Measurements from ENCODE around the gene NT5C3B.

The NT5C3B gene

DNA sequence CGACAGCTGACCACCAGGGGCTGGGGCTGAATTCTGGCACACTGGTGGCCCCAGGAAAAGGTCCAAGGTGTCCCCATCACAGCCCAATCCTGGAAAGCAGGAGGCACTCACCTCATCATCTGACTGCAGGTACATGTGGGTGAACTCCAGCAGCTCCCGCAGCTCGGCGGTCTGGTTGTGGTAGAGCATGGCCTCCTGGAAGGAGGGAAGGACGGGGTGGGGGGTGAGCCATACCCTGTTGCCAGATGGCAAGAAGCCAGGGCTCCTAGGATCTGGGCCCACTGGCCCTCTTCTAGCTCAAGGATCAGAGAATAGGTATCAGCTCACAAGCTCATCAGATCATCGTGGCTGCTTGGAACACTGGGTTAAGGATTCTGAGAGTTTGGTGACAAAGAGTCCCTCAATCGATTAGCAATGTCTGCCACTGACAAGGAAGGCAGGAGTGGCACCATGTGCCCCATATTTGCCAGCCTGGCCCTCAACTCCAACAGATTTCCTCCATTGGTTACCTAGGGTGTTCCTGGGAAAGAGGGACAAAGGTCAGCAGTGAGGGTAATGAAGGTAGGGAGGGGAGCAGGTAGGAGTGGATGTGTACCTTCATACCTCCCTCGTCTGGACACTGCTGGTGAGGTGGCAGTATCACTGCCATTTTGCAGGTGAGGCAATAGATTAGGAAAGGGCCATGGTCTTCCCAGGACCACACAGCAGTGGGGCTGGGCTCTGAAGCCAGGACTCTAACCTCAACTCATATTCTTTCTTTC is 29.2 kb downstream of the NT5C3B start:
- no peak for DNase-seq

DNA sequence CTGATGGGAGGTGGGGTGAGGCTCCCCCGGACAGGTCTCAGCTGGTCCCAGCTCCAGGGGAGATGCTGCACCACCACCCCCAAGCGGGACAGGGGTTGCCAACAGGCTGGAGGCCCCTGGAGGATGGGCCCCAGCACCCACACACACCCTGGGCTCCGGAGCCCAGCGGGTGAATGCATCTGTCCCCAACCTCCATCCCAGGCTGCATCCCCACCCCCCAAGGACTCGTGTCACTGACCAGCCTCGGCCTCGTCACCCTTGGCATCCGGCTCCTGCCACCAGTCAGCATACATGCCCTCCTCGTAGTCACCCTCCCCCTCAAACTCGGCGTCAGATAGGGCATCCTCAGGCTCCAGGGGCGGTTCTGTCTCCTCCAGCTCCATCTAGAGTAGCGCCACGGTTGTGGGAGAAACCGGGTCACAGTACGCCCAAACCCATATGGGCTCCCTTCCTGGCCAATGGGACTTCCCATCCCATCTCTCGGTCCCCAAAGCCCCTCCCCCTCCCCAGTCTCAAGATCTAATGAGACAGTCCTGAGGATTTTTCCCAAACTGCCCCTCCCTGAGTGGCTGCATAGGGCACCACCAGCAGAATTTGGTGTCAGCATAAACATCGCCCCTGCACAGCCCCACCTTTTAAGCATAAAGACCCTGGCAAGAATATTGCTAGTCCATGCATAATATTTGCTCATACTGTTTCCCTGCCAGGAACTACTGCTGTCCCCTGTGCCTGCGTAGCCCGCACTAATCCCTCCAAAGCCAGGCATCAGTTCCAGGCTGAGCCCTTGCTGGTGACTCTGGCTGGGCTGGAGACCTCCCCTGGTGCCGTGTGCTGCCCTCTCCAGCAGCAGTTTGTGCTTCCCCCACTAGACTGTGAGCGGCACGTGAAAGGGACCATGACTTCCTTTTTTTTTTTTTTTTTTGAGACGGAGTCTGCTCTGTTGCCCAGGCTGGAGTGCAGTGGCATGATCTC is 32.7 kb downstream of the NT5C3B start:
- DNase-seq = no peak

DNA sequence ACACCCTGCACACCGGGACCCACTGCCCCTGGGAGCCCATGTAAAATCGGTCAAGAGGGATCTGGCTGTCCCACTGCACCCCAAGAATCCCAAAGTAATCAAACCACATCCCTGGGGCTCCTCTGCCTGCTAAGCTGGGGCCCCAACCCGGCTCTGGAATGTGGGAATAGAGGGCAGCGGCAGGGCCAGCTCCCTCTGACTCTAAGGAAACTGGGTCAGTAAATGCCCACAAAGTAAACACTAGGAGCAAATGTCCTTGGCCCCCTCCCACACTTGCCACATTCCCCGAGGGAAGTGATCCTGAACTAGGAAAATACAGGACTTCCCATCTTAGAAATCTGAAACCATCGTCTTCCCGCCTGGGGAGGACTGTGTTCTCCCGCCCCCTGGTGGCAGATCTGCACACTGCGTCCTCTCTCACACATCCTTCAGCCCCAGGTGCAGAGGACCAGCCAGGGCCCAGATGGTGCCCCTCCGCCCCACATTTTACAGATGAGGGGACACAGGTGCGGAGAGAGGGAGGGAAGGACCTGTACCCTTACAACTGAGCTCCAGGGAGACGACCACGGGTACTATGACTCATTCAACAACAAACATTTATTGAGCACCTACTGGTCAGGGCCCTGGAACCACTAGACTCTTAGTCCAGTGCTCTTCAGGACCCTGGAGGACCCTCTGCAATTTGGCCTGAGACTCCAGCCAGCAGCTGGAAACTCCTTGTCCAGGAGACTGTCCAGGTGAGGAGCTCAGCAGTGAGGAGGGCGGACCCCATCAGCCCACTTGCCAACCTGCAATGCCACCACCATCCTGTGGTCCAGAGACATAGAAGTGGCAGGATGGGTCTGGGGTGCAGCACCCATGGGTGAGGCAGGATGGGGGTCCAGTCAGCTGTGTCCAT is 34.4 kb downstream of the NT5C3B start:
- DNase-seq = peak; percentile 80 to 84

DNA sequence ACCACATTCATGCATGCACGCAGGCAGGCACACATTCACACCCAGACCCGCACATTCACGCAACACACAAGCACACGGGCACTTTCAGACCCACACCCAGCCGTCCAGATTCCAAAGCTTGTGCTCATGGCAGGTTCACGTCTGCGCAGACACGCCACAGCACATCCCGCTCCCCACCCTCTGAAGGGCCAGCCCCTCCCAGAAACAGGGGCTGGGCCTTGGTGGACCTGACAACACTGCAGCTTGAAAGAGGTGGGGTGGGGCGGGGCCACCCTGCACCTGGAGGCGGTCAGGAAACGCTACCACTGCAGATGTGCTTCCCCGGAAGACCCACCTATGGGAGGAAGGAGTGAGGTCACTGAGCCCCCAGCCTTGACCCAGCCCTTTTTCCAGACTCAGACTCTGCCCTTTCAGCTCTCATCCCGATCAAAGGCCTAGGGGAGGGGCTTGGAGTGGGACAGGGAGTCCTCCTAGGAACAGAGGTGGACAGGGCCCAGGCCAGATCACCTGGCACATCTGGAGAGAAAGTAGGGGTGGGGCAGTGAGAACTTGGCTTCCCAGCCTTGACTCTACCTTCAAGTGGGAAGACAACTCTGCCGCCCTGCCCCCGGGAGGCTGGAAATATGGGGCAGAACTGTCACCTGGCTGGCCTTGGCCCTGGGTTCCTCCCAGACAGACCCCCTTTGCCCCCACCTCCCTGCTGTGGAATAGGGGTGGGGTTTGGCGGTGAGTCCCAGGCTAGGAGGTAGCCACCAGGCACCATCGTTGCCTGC is 35.2 kb downstream of the NT5C3B start:
- DNase-seq = no peak

DNA sequence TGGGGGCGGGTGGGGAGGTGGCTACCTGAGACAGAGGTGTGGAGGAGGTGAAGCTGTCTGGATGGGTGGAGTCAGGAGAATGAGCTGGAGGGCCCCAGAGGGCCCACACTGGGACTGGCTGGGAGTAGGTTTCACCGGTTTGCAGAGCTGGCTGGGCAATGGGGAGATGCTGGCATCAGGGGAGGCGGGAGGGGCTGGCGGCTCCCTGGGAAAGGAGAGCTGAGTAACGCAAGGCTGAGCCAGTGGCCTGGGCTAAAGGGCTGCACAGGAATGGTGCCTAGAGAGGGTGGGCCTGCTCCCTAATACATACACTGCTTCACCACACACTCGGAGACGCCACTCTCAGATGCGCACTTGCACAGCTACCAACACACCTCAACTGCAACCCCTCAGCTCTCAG is 36.7 kb downstream of the NT5C3B start:
- no peak for DNase-seq

DNA sequence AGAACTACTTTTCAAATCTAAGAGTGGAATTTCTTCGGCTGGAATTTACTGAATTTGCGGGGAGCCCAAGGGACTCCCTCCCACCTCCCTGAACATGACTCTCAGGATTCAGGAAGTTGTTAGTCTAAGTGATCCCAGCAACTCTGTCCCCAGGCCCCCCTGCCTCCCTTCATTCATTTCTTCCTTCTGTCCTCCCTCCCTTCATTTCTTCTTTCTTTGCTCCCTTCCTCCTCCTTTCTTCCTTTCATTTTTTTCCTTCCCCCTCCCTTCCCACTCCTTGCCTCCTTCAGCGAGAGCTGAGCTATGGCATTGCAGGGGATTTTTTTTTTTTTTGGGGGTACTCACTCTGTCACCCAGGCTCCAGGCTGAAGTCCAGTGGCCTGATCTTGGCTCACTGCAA is 38.7 kb downstream of the NT5C3B start:
- no peak for DNase-seq

DNA sequence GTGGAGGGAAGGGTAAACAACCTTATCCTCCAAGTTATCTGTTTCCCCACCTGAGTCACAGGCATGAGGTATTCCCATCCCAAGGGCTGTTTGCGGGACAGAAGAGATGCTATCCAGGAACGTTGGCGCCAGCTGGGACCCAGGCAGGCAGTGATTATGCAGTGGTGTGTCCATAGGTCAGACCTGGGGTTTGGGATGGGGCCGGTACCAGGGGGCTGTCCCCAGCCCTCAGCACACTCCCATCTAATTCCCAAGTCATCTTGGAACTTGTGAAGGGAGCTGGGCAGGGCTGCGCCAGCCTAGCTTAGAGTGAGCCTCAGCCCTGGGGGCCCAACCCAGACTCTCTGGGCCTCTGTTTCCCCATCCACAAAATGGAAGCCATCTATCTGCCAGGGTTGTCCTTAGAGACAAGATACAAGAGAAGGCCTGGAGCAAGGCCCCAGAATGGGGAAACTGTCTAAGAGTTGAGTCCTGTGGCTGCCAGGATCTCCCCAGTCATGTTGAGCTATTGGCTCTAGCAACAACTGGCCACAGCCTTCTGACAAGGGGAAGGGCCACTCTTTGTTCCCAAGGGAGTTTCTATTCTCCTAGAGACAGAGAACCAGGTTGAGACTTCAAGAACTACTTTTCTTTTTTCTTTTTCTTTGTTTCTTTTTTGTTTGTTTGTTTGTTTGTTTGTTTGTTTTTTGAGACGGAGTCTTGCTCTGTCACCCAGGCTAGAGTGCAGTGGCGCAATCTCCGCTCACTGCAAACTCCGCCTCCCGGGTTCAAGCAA is 39.7 kb downstream of the NT5C3B start:
- DNase-seq = no peak

DNA sequence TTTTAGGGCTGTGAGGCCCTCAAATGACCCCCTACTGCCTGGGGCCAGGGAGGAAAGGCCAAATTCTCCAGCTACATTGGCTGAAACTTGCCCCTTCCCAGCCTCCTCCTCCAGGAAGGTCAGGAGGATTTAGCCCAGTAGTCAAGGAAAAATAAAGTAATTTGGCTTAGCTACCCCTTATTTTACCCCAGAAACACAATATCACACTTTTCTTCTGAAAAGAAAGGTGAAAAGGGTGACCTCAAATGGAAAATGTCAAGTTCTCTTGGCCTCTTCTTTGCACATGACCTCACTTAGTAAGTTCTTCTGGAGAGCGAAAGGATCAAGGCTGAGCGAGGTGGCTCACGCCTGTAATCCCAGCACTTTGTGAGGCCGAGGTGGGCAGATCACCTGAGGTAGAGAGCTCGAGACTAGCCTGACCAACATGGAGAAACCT is 41.5 kb downstream of the NT5C3B start:
- DNase-seq = no peak

DNA sequence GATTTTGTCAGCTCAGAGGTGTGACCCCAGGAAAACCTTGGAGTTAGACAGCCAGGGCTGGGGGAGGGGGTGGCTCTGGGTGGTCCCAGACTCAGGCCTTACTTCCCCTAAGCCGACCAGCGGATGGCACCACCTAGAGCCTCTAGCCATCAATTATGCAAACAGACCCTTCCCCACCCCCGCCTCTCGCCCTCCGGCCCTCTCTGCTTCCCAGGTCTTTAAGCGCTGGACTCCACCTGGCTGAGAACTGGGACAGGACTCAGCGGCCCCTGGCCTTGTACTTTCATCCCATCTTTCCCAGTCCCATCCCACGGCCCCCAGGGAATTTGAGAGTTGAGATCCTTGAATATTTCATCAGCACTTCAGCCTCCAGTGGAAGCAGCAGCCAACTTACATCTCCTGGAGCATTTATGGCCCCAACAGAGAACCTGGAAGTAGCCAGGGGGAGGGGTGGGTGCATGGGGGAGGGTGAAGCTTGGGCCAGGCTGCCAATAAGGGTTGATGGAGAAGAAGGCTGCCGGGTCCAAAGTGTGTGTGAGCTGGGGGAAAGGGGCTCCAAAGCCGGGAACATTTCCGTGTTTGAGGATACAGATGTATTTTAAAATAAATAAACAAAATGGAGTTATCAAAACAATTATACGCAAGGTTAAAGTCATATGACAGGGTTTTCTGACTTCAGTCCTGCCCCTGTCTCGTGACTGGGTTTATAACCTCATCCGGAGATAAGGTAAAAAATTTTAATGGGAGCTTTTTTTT is 42.1 kb downstream of the NT5C3B start:
- DNase-seq = no peak

DNA sequence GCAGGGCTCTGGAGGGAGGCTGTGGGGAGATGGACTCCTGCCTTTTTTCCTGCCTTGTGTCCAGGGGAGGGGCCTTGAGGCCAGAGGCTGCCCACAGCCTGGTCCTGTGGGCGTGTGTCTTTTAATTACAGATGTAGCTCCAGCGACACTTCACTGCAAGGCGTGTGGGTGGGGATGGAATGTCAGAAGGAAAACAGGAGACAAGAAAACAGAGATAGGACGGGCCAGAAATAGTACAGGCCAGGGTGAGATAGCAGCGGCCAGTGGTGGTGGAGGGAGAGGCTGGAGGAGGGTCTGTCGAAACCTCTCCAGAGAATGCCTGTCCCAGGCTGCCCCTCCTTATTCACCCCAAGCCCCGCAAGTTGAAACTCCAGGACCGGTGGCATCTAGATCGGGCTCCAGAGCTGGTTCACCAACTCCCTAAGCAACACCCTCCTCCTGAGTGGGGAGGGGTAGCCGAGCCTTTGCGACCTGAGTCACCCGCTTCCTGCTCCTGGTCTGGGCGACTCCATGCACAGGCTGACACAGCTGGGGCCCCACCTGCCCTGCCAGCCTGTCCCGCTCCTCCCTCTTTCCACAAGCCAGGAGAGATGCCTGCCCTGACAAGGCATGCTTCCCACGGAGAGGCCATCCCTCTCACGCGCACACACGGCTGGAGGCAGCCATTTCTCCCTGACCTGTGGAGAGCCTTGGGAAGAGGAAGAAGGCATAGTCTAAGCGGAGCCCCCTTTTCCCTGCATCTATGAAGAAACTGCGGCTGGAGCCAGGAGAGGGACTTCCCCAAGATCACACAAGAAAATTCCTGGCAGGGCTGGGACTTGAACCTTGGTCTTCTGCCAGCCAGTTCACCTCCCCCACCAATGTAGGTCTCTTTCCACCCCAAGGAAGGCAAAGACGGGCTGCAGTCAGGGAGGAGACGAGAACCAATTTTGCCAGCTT is 42.9 kb downstream of the NT5C3B start:
- no peak for DNase-seq

DNA sequence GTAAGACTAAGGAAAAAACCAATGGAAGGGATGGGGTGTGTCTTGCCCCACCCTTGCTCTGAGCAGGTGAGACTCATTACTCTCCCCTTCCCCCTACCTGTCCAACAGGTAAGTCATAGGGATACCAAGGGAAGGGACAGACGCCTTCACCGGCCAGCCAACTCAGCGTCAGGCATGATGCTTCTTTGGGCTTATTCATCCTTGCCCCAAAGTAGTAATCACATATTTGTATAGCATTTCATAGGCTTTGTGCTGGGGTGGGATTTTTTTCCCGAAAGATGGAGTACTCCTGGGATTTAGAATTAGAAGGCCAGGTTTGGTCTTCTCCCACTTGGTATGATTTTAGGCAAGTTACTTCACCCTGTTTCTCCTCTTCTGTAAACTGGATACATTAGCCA is 49.0 kb downstream of the NT5C3B start:
- DNase-seq = no peak

DNA sequence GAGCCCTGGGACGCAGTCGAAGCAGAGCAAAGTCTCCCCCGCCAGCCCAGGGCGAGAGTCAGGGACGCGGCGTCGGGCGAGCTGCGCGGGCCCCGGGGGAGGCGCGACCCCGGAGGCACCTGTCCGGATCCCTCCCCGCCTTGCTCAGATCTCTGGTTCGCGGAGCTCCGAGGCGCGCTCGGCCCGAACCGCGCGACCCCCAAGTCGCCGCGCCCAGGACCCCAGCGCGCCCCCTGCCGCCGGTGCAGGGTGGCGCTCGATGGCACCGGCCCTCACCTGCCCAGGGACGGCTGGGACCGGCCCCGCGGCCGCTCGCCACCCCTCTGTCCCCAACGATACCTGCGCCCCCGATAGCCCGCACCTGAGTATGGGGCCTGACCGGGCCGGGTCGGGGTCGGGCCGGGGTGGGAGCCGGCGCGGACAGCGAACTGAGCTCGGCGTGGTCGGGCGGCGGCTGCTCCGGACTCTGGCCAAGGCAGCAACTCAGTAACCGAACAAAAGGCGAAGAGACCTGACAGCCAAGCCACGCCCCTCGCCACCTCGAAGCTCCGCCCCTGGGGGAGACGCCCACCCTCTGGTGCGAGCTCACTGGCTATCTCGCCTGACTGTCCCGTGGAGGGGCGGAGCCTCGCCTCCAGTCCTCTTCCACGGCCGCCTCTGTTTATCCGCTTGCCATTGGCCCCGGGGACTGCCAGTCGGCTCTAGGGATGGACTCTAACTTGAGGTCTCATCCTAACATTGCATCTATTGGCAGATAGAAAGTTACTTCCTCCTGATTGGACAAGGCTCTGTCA is 49.6 kb downstream of the NT5C3B start, which contains the start of gene JUP:
JUP (minus strand) TSS at position 485 of the 794 bp plus-strand sequence. CDS start 14,857 bp downstream, outside the sequence.
- DNase-seq = peak; percentile 92 to 95

DNA sequence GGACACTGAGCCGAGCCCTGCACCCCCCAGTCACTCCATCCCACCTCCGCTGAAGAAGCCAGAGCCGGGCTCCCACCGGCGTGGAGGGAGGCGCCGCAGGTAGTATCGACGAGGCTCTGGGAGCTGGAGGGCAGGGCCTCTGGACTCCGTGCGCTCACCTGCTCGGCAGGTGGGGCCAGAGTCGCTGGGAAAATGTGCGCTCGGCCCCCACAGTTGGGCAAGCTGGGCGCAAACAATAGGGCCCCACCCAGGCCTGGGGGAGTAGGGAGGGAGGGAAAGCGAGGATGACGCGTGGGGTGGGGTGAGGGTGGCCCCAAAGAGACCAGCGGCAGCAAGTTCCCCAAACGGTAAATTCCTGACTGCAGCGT is 50.2 kb downstream of the NT5C3B start:
- DNase-seq = no peak

DNA sequence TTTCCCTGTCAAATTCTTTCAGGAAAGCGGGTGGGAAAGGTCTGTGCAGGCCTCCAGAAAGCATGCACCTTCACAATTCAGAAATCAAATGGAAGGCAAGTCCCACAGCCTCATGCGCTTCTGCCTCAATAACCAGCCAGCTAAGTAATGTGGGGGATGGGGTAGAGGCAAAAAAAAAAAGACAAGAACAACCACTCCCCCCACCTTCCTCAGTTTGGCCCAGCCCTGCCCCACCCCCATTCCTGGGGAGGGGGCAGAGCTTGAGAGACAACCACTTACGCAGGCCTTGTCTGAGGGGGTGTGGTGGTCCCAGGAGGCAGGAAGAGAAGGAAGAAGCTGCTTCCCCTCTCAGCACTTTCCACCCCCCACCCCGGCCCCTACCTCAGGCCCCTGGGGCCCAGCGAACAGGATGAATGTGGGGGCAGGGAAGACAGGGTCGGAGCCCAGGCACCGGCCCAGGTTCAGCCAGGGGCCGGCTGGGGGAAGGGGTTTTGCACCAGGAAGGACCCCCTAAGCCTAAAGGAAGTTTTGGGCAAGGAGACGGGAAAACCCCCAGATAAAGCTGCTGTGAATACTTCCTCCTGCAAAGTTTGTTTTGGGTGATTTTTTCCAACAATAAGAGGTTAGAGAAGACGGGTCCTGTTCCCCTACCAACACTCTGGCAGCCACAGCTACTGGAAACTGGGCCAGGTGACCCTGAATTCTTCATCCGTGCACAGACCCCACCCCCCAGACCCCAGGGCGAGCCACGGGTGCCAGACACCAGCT is 50.8 kb downstream of the NT5C3B start:
- no peak for DNase-seq

DNA sequence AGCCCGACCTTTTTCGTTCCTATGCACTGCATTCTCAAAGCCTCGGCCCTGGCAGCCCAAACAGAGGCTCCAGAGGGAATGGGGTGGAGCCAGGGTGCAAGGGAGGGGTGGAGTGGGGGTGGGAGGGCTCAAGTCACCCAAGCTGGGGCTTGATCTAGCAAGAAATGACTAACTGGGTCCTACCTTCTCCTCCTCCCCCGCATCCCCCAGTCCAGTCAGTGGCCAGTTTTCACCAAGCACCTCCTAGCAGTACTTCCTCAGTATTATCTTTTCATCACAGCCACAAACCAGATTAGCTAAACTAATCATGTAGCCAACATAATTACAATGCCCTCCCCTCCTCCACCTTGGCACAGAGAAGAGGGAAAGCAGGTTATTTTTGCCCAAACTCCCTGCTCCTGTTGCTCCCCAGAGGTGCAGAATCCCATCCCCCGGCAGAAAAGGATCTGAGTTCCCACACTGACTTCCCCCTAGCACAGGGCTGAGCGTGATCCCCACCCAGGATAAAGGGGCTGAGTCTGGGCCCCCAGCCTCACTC is 51.8 kb downstream of the NT5C3B start:
- no peak for DNase-seq

DNA sequence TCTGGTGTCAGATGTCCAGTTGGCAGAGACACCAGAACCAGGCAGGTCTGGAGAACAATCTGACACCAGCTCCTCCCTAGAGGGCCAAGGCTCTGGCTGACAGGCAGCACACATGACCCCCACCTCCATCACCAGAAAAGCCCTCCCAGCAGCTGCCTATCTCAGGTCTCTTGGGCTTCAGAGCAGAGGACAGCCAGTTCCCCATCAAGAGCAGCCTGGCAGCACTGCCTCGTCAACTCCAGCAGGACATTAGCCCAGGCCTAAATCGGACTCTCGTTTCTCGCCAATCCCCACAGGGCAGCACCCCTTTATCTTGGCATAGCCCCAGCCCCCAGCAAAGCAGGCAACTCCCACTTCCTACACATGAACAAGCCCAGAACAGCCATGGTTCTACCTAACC is 53.9 kb downstream of the NT5C3B start:
- DNase-seq = no peak

DNA sequence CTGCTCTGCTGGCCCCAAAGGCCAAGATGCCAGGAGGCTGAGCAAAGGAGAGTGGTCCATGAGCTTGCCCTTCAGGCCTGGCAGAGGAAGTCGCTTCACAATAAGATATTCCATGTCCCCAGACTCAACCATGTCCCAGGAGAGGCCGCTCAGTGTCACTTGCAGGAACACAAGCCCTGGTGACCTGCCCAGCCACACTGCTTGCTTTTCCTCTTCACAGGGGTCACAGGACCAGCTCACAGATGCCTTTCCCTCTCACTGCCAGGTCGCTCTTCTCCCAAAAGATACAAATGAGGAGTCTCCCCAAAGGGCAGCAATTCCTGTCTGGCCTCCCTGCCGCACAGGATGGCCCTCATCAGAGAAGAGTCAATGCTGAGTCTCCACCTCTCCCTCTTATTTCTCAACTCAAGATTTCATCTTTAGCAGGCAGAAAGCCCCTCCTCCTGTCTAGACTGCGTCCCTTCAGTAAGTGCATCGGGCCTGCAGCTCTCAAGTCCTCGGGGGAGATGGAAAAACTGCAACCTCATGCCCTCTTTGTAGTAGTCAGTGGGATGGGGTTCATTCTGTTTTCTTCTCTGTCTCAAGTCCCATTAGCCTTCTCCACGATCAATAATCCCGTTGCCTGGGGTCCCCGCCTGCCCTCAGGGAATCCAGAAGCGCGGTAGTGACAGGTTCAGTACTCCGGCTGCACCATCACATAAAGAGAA is 54.5 kb downstream of the NT5C3B start:
- DNase-seq = no peak

All from activated CD4-positive, alpha-beta T cell treated with anti-CD3 and anti-CD28 coated beads, Interleukin-2, amount 50 U/mL, for 48 hours (primary cell).